CD4-positive, alpha-beta T cell treated with Interferon alpha-2 for 1 hour (primary cell): ENCODE measurements around the gene COX11.

Source experiments
- DNase-seq, 2 donors: peaks; one replicate each; pipeline ENCODE4 v3.0.0-alpha.2; 2020 to 2022

Gene COX11

DNA sequence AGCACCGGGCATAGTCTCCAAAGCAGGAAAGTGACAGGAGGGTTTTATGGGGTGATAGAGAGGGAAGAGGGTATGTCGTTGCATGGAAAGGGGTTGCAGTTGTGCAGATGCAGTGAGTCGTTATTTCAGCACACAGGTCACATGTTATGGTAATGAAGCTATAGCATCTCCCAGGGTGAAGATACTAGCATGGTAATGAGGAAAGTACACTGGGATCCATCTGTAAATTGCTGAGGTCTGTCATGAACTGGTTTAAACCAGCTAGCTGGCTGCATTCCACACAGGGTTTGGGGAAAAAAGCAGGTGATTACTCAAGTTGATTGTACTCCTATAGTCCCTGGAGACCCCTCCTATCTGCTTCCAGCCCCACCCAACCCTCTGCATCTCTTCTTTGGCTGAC, 11.7 kb downstream of the COX11 start:
- no peak for DNase-seq

DNA sequence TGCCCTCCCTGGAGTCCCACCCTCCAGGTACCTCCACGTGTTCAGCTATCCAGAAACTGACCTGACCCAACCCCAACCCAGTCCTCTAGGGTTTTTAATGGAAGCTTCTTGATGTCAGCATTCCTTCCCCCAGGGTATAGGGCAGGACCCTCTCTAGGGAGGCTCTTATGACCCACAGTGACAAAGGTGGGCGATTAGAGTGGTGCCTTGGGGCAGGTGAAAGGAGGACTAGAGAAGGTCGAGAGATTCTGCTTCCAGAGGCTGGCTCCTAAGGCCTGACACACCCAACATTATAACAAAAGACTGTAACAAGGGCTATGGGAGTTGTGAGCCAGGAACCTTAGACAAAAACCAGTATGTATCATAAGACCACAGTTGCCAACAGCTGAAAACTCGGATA, 17.2 kb downstream of the COX11 start:
- DNase-seq, result no peak

DNA sequence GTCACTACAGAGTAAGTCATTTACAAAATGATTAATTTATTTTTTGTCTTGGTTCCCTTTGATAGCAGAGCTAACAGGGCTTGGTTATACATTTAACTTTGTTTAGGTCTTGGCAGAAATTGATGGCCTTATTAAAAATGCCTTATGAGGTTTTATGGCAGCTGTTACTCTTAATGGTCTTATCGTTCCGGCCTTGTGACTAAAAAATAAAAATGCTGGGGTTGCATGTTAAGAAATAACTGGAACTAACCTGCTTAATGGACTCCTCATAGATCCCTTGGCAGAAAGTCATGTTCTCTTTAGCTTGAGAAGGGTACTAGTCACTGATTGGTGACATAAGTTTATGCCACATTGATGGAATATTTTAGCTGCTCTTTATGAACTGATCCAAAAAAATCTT, 18.3 kb downstream of the COX11 start:
- no peak for DNase-seq

DNA sequence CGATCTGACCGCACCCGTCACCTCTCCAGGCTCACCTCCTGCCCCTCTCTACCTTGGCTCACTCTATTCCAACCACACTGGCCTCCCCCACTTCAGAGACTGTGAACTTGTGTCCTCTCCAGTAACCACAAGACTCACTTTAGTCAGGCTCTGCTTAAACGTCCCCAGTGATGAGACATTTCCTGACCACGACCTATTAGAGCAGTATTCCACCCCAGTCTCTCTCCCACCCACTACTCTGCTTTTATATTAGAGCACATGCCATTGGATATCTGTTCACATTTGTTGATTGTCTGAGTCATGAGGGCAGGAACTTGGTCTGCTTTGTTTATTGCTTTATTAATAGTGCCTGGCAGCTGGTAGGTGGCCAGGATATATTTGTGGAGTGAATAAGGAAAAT, 20.1 kb downstream of the COX11 start:
- no peak for DNase-seq

DNA sequence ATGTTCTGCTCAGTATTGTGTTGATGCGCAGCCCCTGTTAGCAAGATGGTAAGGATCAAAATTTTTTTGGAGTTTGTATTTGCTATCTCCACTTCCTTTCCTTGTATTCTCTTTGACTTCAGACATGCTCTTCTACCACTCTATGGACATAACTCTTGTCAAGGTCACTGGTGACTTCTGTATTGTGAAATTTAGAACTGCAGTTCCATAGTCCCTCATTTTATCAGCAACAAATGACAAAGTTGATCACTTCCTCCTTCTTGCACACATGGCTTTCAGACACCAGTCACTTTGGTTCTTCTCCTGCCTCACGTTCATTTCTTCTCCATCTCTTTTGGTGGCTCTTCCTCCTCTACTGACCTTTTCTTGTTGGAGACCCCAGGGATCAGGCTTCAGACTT, 21.1 kb downstream of the COX11 start:
- no peak for DNase-seq

DNA sequence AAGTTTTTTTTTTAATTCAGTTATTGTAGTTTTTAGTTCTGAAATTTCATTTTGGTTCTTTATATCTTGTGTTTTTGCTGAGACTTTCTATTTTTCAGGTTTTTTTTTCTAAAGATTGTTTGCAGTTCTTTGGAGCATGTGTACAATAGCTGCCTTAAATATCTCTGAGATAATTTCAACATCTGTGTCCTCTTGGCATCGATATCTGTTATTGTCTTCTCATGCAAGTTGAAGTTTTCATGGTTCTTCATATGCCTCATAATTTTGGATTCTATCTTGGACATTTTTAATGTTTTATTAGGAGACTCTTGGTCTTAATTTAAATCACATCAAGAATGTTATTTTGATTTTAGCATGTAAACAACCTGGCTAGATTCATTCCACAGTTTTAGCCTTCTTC, 22.8 kb downstream of the COX11 start:
- DNase-seq, result no peak

DNA sequence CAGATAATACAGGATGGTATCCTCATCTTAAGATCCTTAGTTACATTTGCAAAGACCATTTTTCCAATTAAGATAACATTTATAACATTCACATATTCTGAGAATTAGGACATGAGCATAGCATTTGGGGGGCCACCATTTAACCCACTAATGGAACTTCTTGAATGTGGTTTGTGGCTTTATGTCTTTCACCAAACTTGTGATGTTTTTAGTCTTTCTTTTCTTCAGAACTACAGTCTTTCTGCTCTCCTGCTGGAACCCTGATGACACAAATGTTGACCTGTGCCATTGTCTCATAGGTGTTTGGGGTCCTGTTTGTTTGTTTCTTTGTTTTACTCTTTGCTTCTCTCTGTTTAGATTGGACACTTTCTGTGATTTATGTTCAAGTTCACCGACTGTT, 23.2 kb downstream of the COX11 start:
- DNase-seq, result no peak

DNA sequence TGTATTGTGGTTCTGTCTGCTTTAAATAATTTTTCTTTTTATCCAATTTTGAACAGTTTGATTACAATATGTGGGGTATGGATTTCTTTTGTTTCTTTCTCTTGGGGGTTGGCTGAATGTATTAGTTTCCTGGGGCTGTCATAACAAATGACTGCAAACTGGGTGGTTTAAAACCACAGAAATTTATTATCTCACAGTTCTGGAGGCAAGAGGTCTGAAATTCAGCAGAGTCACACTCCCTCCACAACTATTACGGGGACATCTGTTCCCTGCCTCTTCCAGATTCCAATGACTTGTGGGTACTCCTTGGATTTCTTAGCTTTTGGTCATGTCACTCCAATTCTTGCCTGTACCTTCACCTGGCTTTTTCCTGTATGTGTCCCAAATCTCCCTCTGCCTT, 23.7 kb downstream of the COX11 start:
- no peak for DNase-seq

DNA sequence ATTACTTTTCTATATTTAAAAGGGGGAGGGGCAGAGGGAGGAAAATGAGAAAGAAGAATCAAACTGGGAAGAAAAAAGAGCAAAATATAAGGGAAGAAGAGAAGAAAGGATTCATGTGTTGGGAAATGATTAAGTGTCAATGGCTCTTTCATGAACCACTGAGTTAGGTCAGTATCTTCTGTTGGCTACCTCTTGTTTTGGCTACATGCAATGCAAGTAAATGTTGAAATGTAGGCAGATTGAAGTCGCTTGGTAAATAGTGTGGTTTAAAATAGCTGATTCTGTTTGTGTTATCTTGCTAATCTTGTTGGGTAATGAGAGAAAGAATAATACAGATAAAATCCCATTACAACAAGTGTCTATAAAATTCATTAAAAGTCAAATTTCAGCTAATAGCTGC, 27.2 kb downstream of the COX11 start:
- DNase-seq, result no peak

DNA sequence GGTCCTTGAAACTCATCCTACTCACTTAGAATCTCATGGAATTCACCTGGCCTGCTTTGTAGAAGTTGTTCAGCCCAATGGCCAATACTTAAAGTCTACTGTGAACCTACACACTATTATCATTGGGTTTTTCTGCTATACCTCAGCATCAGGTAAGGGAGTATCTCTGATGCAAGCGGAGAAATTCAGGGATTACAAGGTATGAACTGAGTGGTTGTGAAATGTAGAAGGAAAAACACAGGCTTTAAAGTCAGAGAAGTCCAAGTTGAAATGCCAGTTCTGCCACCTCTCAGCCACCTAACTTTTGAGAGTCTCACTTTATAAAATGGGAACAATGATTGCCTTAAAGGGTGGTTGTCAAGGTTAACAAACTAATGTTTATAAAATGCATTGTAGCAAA, 31.0 kb downstream of the COX11 start:
- DNase-seq, result no peak

DNA sequence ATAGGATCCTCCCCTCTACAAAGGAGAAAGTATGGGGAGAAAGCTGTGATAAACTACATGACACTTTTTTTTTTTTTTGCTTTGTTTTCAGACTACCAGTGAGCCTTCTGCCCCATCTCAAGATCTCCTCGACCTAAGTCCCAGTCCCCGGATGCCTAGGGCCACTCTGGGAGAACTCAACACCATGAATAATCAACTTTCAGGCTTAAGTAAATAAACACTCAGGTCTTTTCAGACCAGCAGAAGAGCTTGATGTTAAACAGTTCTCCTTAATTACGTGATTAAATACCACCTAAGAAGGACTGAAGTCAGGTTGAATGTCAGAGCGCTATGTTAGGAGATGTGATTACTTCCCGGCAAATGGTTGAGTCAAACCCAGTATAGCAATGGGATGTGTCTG, 31.4 kb downstream of the COX11 start:
- DNase-seq, result no peak

DNA sequence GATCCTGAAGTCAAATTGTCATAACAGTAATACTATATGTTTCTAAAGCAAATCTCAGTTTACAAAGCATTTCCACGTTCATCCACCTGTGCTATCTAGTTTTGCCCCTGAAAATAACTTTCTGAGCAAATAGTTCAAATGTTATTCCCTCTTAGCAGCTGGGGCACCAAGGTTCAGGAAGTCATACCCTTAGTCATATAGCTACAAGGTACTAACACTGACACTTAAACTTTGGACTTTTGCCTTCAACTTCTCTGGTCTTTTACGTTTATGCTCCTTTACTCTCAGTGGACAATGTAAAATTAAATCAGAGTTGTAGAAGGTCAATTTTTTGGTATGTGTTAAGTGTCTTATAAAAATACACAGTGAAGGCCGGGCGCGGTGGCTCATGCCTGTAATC, 33.0 kb downstream of the COX11 start:
- no peak for DNase-seq

DNA sequence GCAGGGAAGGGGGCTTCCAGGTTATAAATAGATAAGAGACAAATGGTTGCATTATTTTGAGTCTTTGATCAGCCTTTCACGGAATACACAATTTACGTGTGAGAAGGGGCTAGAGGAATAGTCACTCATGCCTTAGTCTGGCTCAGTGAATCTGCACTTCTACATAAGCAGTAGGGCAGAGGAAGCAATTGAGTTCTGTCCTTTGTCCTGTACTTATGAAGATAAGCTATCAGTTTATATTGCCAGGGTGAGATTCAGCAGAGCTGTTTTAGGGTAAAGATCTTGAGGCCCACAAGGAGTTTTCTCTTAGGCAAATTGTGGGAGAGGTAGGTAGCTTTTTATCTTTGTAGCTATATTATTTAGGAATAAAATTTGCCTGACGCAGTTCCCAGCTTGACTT, 34.5 kb downstream of the COX11 start:
- DNase-seq, result no peak

DNA sequence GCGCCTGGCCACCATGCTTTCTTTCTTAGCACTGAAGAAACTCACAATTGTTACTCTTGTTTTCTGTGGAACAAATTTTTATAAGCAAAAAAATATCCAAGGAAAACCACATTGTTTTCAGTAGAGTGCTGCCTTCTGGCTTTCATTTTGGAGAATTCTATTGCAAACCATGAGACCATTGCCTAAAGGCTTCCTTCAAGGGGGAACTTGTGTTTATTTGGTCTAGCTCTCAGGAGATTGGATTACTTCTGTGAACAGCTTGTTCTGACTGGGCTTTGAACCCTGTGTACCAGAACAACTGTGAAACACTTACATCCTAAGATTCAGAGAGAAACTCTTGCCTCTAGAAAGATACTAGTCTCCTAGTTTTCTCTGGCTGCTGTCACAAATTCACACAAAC, 35.7 kb downstream of the COX11 start:
- no peak for DNase-seq

DNA sequence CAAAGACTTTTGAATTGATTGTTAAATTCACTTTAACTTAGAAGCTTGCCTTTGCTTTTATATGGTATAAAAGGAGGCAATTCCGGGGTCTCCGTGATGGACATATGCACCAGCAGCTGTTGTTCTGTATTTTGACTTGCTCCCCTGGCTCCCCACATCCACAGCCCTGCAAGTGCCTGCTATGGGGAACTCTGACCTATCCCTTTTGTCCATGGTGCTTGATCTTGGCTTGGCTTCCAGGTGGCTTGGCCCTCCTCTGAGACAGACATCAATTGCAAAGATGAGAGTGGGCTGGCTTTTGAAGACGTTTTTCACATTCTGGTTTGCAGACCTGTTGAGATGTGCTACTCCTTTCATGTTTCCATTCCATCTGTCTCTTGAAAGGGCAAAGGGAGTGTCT, 40.9 kb downstream of the COX11 start:
- DNase-seq, result no peak

DNA sequence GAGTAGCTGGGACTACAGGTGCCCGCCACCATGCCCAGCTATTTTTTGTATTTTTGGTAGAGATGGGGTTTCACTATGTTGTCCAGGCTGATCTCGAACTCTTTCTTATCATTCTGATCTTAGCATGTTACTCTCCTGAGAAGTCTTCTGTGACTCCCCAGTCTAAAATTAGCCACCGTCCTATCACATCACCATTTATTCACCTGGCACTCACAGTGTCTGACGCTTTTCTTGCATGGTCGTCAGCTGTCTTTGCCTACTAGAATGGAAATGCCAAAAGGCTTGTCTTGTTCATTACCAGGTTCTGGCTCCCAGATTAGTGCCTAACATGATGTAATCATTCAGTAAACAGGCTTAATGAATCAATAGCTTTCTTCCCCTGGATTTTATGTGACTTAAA, 44.0 kb downstream of the COX11 start:
- DNase-seq, result no peak

DNA sequence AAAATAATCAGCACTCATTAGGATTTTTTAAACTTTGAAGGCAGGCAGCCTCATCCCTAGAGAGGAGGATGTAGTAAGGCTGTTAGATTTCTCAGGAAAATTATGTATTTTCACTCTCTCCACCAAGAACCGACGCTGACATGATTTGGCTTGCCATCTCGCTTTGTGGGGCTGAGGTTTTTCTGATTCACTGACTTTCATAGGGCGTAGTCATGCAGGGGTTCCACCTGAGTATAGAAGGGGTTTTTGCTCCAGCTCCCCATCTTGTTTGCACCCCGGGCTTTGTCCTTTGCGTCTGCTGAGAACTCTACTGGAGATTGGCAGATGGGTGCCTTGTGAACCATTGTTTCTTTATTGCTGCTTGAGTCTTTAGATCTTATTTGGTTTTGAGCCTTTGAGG, 47.6 kb downstream of the COX11 start:
- no peak for DNase-seq

DNA sequence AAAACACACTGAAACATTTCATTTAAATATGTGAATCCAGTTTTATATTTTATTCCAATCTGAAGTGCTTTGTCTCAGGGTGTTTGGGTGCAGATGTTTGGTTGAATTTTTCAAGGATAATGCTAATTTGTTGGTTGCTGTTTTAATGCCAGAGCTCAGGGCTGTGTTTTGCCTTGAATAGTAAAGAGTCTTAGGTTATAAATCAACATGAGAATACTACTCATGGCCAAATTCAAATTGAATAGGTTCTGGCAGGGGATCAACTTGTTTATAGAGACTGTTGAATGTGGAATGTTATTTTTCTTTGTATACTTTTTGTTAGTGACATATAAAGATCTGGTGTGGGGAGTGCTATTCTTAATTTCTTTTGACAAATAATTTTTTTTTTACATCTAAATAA, 49.0 kb downstream of the COX11 start:
- no peak for DNase-seq

DNA sequence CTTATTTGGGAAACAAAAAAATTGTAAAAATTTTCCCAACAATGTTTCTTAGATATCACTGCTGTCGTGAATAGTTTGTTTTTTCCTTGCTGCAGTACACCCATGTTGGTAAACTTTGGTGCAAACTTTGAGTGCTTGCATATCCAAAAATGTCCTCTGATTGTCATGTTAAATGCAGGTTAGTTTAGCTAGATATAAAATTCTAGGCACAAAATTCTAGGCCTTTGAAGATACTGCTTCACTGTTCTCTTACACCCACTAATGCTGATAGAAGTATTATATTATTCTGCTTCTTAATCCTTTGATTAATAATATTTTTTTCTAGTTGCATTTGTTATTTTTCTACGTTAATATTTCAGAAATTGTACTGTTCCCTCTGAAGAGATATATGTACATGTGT, 51.7 kb downstream of the COX11 start:
- DNase-seq, result no peak
